Osteoblast (primary cell): ENCODE measurements around the gene GSPT1. TPM values are rescaled to one million over a fixed set of nuclear protein-coding genes. Genes with fewer than 3 reads are reported as not detected.

ENCODE experiments used
- DNase-seq: peaks from one replicate; pipeline ENCODE4 v3.0.0; 2011; ENCODE audit warnings: low spot score, mixed read lengths; ENCODE audit not compliant: insufficient read length; ENCODE audit errors: missing footprints
- H2AFZ ChIP-seq: 2 replicates; pipeline ENCODE4 v1.6.0; 2011; ENCODE audit warnings: mild to moderate bottlenecking, low read length
- H3K27ac ChIP-seq: 2 replicates; pipeline ENCODE4 v1.5.1; 2011; ENCODE audit warnings: mild to moderate bottlenecking, low read depth, low read length, moderate library complexity
- H3K27me3 ChIP-seq: 2 replicates; pipeline ENCODE4 v1.6.0; 2012; ENCODE audit warnings: mild to moderate bottlenecking, control low read depth, inconsistent platforms, low read length, moderate library complexity; ENCODE audit not compliant: insufficient read depth
- H3K36me3 ChIP-seq: 2 replicates; pipeline ENCODE4 v1.5.1; 2011; ENCODE audit warnings: mild to moderate bottlenecking, low read length, control low read depth, moderate library complexity; ENCODE audit not compliant: insufficient read depth
- H3K4me1 ChIP-seq: 2 replicates; pipeline ENCODE4 v1.5.1; 2011; ENCODE audit warnings: mild to moderate bottlenecking, low read length, control low read depth, moderate library complexity; ENCODE audit not compliant: insufficient read depth
- H3K4me2 ChIP-seq: 2 replicates; pipeline ENCODE4 v1.6.0; 2011; ENCODE audit warnings: mild to moderate bottlenecking, low read length; ENCODE audit not compliant: insufficient read depth
- H3K4me3 ChIP-seq: fragments of 200-600 bp; sonication (generic); 3 replicates; pipeline ENCODE4 v1.5.1; 2012; ENCODE audit warnings: mild to moderate bottlenecking, low read length, inconsistent platforms; ENCODE audit not compliant: insufficient read depth
- H3K79me2 ChIP-seq: 2 replicates; pipeline ENCODE4 v1.6.0; 2012; ENCODE audit warnings: mild to moderate bottlenecking, low read length, control low read depth, inconsistent platforms; ENCODE audit not compliant: insufficient read depth
- H3K9me3 ChIP-seq: 2 replicates; pipeline ENCODE4 v1.5.1; 2011; ENCODE audit warnings: low read depth, low read length, control low read depth
- H4K20me1 ChIP-seq: 2 replicates; pipeline ENCODE4 v1.6.0; 2012; ENCODE audit warnings: mild to moderate bottlenecking, low read length, control low read depth; ENCODE audit not compliant: insufficient read depth
- total RNA-seq: library from RNA; depleted of rRNA; stranded (reverse); fragments of >200 nt; gene quantifications from 2 replicates; pipeline ENCODE4 v1.2.3, GENCODE V29; 2012
- TF ChIP-seq, protein P1 (sequence below): IDR thresholded peaks from 2 replicates; pipeline ENCODE4 v1.5.1; 2011; ENCODE audit warnings: mild to moderate bottlenecking, low read depth, low read length, moderate library complexity; ENCODE audit errors: extremely low read depth

Gene GSPT1
- total RNA-seq, 1 donor = 109 TPM

DNA sequence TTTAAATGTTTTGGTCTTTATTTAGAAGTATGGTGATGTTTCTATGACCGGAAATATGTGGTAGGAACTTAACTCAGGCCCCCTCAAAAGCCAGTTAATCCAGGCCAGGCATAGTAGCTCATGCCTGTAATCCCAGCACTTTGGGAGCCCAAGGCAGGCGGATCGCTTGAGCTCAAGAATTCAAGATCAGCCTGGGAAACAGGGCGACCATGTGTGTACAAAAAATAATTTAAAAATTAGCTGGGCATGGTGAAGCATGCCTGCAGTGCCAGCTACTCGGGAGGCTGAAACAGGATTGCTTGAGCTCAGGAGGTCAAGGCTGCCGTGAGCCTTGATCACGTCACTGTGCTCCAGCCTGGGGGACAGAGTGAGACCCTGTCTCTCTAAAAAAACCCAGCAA lies 74.7 kb downstream of the GSPT1 start:
- H3K4me2 ChIP-seq = no peak overlapping the region
- peaks cover 18% of the 10 kb centered on the region for H4K20me1 ChIP-seq
- TF ChIP-seq, protein P1, sequence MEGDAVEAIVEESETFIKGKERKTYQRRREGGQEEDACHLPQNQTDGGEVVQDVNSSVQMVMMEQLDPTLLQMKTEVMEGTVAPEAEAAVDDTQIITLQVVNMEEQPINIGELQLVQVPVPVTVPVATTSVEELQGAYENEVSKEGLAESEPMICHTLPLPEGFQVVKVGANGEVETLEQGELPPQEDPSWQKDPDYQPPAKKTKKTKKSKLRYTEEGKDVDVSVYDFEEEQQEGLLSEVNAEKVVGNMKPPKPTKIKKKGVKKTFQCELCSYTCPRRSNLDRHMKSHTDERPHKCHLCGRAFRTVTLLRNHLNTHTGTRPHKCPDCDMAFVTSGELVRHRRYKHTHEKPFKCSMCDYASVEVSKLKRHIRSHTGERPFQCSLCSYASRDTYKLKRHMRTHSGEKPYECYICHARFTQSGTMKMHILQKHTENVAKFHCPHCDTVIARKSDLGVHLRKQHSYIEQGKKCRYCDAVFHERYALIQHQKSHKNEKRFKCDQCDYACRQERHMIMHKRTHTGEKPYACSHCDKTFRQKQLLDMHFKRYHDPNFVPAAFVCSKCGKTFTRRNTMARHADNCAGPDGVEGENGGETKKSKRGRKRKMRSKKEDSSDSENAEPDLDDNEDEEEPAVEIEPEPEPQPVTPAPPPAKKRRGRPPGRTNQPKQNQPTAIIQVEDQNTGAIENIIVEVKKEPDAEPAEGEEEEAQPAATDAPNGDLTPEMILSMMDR = no peak
- no peak overlapping the region for H3K4me3 ChIP-seq
- H3K36me3 ChIP-seq = peaks cover 91% of the 10 kb centered on the region
- peaks cover 11% of the 10 kb centered on the region for H3K4me1 ChIP-seq
- no peak overlapping the region for H3K27ac ChIP-seq
- H3K79me2 ChIP-seq = peaks cover 25% of the 10 kb centered on the region
- no peaks in the 10 kb centered on the region for H3K27me3 ChIP-seq
- no peaks in the 10 kb centered on the region for H3K9me3 ChIP-seq
- no peak for DNase-seq
- no peak overlapping the region for H2AFZ ChIP-seq

DNA sequence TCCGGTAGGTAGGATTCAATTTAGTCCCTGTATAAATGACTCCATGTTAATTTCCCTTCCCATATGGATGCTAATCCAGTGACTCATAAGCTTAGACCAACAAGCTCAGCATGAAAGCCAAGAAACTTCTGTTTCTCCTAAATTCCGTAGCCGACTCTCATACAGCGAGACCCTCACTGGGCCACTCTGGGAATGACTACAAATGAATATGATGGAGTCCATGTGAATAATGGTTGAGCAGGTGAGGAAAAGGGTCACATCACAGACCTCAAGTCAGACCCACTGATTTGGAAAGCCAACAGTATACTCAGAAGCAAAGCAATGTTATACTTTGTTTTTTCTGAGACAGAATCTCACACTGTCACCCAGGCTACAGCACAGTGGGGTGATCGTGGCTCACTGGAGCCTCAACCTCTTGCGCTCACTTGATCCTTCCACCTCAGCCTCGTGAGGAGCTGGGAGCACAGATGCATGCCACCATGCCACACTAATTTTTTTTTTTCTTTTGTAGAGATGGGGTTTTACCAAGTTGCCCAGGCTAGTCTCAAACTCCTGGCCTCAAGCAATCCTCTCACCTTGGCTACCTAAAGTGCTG lies 79.0 kb downstream of the GSPT1 start:
- Histone ChIP-seq H3K4me2 (peak overlapping the region; percentile 49), H3K27ac (peak overlapping the region; percentile 64), H3K36me3 (peaks cover 56% of the 10 kb centered on the region), H3K9me3 (no peaks in the 10 kb centered on the region), H3K79me2 (no peaks in the 10 kb centered on the region), H3K27me3 (no peaks in the 10 kb centered on the region), H3K4me1 (peaks cover 23% of the 10 kb centered on the region), H4K20me1 (peaks cover 4% of the 10 kb centered on the region), H2AFZ (no peak overlapping the region), H3K4me3 (no peak overlapping the region)
- DNase-seq = peak; percentile 78
- TF ChIP-seq, protein P1 = no peak

DNA sequence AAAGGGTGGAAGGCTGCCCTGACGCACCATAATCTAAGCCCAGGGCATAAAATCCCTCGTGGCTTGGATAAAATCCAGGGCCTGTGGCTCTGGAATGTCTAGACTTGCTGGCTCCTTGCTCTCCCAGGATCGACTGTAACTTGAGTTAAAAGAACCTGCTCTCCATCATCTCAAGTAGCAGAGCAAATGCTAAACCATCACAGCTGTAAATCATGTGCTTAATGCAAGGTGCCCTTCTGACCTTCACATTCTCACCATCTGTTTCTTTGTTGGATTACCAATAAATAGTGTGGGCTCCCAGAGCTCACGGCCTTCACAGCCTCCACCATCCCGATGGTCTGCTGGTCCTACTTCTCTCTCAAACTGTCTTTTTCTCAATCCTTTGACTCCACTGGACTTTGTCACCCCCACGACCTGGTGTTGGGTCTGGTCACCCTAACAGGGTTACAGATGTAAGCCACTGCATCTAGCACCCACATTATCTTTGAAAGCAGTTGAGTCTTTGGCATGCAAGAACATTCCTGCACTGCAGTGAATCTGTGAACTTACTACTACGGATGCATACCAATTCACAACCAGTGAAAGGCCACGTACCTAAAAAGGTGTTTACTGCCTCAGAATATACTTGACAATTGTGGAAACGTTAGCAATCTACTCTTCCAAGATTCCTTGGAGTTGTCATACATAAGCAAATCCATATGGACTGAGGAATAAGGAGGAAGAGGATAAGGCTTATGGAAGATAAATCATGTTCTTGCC lies 79.7 kb downstream of the GSPT1 start:
- H3K27ac ChIP-seq = peak overlapping the region; percentile 64

DNA sequence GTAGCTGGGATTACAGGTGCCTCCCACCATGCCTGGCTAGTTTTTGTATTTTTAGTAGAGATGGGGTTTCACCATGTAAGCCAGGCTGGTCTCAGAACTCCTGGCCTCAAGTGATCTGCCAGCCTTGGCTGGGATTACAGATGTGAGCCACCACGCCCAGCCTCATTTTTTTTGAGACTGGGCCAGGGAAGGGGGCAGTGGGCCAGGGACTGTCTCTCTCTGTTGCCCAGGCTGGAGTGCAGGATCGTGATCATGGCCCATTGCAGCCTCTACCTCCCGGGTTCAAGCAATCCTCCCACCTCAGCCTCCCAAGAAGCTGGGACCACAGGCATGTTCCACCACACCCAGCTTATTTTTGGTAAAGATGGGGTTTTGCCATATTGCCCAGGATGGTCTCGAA lies 80.4 kb downstream of the GSPT1 start:
- H3K4me1 ChIP-seq = peaks cover 23% of the 10 kb centered on the region
- peaks cover 42% of the 10 kb centered on the region for H3K36me3 ChIP-seq
- no peaks in the 10 kb centered on the region for H3K79me2 ChIP-seq
- H3K9me3 ChIP-seq = no peaks in the 10 kb centered on the region
- H3K4me2 ChIP-seq = no peak overlapping the region
- H3K27ac ChIP-seq = no peak overlapping the region
- no peak overlapping the region for H3K4me3 ChIP-seq
- no peak for DNase-seq
- H4K20me1 ChIP-seq = peaks cover 4% of the 10 kb centered on the region
- TF ChIP-seq, protein P1 = no peak
- no peak overlapping the region for H2AFZ ChIP-seq
- no peaks in the 10 kb centered on the region for H3K27me3 ChIP-seq

More for the DNA sequence above, 79.7 kb downstream of the GSPT1 start:
- Histone ChIP-seq H3K4me3 (no peak overlapping the region), H3K4me2 (peak overlapping the region; percentile 49), H3K36me3 (peaks cover 49% of the 10 kb centered on the region), H2AFZ (no peak overlapping the region), H3K79me2 (no peaks in the 10 kb centered on the region), H3K9me3 (no peaks in the 10 kb centered on the region), H4K20me1 (peaks cover 4% of the 10 kb centered on the region), H3K4me1 (peaks cover 23% of the 10 kb centered on the region), H3K27me3 (no peaks in the 10 kb centered on the region)
- TF ChIP-seq, protein P1 = no peak
- DNase-seq = no peak
